Glomerular visceral epithelial cell (primary cell): ENCODE results near the gene KSR1.

Experiments used
- DNase-seq: peaks from one replicate; pipeline ENCODE4 v3.0.0-alpha.2; 2016; ENCODE audit errors: extremely low spot score

Gene KSR1

GRCh38 chr17:27590864-27591263, 134.6 kb downstream of the KSR1 start:
- DNase-seq: no peak

- DNase-seq: no peak
These were observed 135.7 kb downstream of the KSR1 start for GRCh38 chr17:27591986-27592385.

DNA sequence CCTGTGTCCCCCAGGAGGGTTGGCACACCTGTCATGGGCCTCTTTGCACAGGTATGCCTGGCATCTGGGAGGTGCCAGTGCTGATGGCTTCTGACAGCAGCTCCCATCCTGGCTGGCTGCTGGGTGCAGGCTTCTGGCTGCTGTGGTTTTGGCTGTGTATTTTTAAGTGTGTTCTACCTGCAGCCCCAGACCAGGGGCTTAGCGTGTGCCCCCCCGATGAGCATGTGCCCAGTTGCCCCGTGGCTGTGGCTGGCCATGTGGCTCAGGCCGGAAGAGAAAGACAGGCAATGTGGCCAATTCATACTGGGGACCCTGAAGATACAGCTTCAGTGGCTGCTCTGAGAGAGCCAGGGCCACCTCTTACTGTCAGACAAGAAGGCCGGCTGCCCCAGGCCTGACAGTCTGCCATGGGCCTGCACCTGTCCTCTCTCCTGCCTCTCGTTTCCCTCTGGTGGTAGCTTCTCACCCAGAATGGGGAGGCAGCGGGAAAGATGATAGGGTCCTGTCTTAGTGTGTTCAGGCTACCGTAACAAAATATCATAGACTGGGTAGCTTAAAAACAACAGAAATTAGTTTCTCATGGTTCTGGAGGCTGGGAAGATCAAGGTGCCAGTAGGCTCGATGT, 137.1 kb downstream of the KSR1 start:
- DNase-seq: no peak

DNA sequence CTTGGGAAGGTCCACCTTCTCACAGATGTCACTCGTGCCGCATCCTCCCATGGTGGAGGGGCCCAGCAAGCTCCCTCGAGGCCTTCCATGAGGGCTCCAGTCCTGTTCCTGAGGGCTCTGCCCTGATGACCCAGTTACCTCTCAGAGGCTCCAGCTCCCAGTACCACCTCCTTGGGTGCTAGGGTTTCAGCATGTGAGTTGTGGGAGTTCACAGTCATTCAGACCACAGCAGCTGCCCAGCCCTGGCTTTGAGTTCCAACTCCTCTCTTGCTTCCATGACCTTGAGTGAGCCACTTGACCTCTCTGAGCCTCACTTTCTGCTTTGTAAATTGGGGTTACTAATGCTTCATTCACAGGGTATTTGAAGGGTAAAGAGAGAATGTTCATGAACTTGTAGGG, 137.6 kb downstream of the KSR1 start:
- no peak for DNase-seq

DNA sequence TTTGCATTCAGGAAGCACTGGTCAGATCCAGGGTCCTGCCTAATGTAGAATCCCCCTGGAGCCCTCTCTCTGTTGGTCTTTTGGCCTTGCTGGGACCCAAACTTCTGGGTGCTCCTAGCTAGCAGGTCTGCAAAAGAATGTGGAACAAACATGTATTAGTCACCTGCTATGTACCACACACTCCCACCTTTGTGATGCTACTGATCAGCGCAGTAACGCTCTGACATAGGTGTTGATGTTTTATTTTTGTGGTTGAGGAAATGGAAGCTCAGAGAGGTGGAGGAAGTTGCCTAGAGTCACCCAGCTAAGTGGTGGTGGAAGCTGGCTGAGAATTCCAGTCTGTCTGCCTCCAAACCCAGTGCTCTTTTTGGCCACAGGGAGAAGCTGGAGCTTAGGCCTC, 139.0 kb downstream of the KSR1 start:
- DNase-seq: no peak

DNA sequence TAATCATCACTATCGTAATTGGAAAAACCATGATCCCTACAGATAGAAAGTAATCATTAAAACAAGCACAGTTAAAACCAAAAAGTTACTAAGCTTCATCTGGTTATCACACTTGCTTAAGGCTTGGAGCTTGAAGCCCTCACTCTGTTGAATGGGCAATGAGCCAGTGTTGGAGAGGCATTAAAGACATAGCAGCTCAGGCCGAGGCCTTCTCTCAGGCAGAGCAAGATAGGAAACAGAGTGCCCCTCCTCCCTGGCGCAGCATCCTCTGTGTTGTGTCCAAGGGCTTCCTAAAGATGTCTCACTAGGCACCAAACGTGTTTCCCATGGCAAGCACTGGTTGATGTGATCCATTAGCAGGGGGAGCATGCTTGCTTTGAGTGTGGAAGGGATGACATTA, 139.8 kb downstream of the KSR1 start:
- no peak for DNase-seq

GRCh38 chr17:27596566-27597187, 140.4 kb downstream of the KSR1 start:
- no peak for DNase-seq

DNA sequence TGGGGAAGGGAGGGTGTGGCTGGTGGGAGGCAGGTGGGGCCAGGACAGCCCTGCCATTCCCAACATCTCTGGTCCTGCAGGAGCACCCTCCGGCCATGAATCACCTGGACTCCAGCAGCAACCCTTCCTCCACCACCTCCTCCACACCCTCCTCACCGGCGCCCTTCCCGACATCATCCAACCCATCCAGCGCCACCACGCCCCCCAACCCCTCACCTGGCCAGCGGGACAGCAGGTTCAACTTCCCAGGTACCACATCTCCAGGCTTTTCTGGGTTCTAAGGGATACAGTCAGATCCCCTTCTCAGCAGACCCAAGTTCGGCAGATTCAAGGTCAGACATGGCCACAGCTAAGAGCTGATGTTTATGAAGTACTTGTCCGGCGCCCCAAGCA, 140.9 kb downstream of the KSR1 start:
- DNase-seq: no peak

DNA sequence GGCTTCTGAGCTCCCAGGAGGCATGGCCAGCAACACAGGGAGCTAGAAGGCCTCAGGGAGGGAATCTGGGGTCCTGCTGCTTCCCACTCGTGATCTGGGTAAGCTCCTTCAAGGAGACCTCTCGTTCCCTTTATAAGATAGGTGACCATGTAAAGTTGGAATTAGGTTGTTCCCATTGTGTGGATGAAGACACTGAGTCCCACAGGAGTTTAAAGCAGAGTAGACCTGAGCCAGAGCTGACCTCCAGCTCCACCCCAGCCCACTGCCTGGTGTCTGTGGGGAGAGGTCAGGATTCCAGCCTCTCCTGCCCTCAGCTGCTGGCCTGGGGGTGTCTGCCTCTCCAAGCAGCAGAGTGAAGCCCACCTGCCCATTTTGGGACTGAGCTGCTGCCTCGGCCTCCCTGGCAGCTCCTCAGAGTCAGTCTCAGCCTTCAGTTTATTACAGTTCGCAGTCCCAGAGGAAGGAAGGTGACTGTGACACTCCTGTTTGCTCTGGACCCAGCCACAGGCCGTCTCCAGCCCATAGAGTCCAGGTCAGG, 141.6 kb downstream of the KSR1 start:
- DNase-seq: no peak

DNA sequence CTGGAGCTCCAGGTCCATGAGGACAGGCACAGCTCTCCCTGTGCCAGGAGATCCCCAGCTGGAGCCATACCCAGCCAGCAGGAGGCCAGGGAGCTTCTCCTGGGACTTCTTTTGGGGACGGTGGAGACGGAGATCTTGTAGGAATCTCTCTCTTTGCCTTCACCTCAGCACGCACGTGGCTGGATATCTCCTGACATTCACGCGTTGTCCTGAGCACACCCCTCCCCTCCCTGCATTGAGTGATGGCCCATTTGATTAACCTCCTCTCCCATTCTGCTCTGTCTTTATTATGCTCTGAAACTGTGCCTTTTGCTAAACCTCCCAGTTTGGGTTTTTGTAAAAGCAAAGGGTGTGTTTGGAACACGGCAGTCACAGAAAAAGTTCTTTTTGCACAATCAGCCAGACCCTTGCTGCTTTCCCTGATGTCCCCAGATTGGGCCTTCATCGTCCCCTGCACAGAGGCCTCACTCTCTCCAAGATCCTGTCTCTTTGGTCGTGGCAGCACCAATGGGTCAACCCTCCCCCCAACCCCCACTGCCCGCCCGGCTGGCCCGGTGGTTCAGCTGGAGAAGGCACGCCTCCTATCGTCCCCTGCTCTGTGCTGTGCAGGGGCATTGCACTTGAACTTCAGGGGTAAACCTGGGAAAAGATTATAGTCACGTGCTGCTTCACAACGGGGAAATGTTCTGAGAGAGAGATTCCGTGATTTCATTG, 142.2 kb downstream of the KSR1 start:
- no peak for DNase-seq

- peak; percentile 61 for DNase-seq
These were observed 144.2 kb downstream of the KSR1 start for GRCh38 chr17:27600471-27600870.

- peak; percentile 76 for DNase-seq
These were observed 145.1 kb downstream of the KSR1 start for GRCh38 chr17:27601069-27601974.

- no peak for DNase-seq
These were observed 145.7 kb downstream of the KSR1 start for GRCh38 chr17:27601975-27602302.

GRCh38 chr17:27602721-27603420, 146.6 kb downstream of the KSR1 start:
- peak; percentile 76 for DNase-seq

GRCh38 chr17:27603421-27603770, 147.1 kb downstream of the KSR1 start:
- no peak for DNase-seq

DNA sequence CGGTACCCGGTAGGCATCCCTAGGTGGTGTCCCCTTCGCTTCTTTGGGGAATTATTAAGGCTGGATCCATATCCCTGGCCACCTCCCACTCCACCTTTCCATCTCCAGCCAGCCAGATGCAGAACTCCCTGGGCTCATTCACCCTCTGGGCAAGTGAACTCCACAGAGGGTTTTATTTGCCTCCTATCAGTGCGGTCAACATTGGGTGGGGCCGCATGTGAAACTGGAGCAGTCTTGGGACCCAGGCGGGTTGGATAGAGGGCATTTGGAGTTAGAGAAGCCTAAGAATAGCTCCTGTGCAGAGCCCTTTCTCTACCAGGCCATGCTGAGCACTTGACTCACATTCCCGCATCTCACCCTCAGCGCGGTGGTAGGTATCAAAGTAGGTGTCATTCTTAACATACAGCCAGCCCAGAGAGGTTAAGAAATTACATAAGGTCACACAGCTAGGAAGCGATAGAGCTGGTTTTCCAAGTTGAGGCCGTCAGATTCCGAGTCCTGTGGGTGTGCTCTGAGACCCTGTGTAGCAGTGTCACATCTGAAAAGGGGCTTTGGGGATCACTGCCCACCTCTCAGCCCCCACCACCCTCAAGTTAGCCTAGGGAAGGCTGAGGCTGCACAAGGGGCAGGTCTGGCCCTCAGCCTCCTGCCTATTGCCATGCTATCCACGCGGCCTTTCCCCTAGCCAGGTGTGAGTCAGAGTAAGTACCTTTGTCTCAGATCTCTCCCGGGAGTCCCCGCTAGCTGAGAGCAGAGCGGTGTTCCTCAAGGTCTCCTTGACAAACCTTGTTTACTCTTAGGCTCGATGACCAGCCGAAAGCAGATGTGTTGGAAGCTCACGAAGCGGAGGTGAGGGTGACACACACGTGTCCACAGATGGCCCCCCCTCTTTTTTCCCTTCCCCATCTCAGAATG, 147.9 kb downstream of the KSR1 start:
- DNase-seq: no peak

- no peak for DNase-seq
These were observed 149.2 kb downstream of the KSR1 start for GRCh38 chr17:27605409-27605808.

DNA sequence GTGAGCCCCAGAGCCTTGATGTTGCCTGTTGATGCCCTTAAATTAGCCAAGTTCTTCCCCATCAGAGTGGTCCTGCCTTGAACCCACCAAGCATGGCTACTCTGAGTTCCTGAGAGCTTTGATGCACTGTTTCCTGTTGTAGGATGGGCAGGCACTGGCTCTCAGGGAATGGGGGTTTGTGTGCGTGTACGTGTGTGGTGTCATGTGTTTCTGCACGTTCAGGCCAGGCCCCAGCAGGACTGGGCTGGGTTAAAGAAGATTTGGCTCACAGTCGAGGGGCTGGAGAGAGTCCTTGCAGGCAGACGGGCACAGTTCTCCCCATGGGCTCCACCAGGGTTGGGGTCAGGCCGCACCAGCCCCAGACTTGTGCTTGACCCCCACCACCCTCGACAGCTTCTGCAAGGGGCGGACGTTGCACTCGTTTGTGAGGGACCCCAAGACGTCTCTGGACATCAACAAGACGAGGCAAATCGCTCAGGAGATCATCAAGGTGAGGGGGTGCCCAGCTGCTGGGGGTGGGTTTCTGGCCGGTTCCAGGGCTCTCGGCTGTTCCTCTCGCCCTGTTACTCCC, 151.4 kb downstream of the KSR1 start:
- no peak for DNase-seq

DNA sequence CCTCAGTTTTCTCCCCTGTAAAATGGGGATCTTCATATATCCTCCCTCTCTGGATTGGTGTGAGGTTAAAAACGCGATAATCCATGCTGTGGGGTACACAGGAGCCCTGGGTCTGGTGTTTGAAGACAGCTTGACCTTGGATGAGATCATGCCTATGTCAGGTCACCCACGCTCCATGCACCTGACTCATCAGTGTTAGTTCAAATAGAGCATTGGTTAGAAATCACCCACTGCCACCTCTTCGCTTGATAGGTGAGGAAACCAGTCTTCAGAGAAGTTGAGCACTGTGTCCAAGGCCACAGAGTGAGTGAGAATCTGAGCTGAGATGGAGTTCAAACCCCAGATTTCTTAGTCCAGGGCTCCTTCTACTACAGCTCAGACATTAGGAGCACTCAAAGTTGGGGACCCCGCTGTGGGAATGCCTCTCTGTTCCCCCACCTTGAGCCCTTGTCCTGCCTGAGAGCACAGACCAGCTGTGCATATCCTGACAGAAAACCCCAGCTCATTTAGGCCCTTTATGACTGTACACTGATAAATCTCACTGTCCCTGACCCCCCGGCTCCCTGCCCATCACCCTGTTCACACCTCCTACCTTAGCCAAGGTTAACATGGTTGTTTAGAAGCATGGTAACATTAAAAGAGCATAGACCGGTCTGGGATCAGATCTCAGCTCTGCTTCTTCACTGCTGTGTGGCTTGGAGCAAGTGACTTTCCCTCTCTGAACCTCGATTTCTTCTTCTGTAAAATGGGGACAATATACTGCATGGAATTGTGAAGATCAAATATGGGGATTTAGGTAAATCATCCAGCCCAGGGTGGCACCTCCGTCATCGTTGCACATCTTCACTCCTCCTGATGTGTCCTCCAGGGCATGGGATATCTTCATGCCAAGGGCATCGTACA, 152.3 kb downstream of the KSR1 start:
- peak; percentile 23 for DNase-seq
